GM12873 (cell line): ENCODE measurements around the gene SSR3.

Experiments
- CTCF ChIP-seq: IDR thresholded peaks from 2 replicates; pipeline ENCODE4 v1.5.1; 2012; ENCODE audit warnings: low read depth, mild to moderate bottlenecking, moderate library complexity, low read length, control low read depth; ENCODE audit not compliant: insufficient read depth; ENCODE audit errors: missing control alignments

Gene SSR3

GRCh38 chr3:156554842-156555687 is at the start of gene SSR3:
Gene SSR3 (minus strand): TSS chr3:156555117. CDS start chr3:156555089, 28 bp downstream.
- no peak for TF ChIP-seq CTCF

DNA sequence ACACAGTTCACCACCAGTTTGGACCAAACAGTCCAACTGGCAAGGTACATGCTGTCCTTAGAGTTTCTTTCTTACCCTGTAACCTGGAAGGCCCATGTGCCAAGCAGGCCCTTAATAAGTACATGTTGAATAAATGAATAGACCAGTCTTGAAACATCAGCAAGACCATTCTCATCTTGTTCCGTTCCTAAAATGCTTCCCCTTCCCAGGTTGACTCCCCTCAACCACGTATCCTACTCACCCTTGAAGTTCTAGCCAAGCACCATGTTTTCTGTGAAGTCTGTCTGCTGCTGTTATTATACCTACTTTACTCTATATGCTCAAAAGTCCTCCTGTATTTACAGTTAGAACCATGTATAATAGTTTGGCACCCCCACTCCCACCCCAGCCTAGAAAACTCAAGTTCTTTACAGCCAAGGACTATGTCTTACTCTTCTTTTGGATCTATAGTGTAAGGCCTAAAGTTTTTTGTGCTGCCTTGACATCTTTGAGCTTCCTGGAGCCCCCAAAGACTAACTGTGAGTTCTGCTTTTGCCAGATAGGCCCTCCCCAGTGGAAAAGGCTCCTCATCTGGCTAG is 49.2 kb upstream of the SSR3 start:
- TF ChIP-seq CTCF, result no peak

- TF ChIP-seq CTCF, result no peak
Observed at GRCh38 chr3:156603379-156604017, 48.6 kb upstream of the SSR3 start.

- no peak for TF ChIP-seq CTCF
Observed at GRCh38 chr3:156602424-156602823, 47.5 kb upstream of the SSR3 start.

DNA sequence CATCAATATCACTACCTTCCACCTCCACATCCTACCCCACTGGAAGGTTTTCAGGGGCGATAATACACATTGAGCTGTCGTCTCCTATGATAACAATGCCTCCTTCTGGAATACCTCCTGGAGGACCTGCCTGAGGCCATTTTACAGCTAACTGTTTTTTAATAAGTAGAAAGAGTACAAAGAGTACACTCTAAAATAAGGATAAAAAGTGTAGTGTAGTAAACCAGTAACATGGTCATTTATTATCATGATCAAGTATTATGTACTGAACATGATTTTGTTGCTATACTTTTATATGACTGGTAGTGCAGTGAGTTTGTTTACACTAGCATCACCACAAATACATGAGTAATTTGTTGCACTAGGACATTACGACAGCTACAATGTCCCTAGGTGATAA is 46.6 kb upstream of the SSR3 start:
- TF ChIP-seq CTCF, result no peak

DNA sequence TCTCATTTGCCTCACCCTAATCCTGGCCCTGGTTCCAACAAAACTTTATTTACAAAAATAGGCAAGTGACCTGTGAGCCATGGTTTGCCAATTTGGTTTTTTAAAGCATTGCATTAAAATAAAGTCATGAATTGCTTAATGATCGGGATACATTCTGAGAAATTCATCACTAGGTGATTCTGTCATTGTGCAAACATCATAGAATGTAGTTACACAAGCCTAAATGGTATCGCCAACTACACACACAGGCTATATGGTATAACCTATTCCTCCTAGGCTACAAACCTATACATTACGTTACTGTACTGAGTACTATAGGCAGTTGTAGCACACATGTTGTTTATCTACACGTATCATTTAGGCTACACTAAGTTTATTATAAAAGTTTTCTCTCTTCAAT is 45.9 kb upstream of the SSR3 start:
- no peak for TF ChIP-seq CTCF
